HUES64 (cell line): ENCODE measurements around the gene ATG7.
"Not testable (repeated sequence)": the region's sequence is repeated elsewhere in the genome, so short reads cannot be mapped to it uniquely, and the experiment has no call there.

Experiments used
- H3K27ac ChIP-seq: 2 replicates; pipeline ENCODE4 v1.7.0; 2013; ENCODE audit warnings: low read depth, low read length, inconsistent platforms
- H3K27me3 ChIP-seq: 2 replicates; pipeline ENCODE4 v1.6.1; 2013; ENCODE audit warnings: mild to moderate bottlenecking, low read length; ENCODE audit not compliant: insufficient read depth
- H3K36me3 ChIP-seq: 2 replicates; pipeline ENCODE4 v1.6.1; 2013; ENCODE audit warnings: mild to moderate bottlenecking, low read length; ENCODE audit not compliant: insufficient read depth
- H3K4me1 ChIP-seq: 2 replicates; pipeline ENCODE4 v1.6.1; 2013; ENCODE audit warnings: mild to moderate bottlenecking, low read length, moderate library complexity; ENCODE audit not compliant: insufficient read depth
- H3K4me3 ChIP-seq: 2 replicates; pipeline ENCODE4 v1.5.1; 2013; ENCODE audit warnings: mild to moderate bottlenecking, low read length, moderate library complexity
- H3K9ac ChIP-seq: 2 replicates; pipeline ENCODE4 v1.6.1; 2013; ENCODE audit warnings: mild to moderate bottlenecking, low read depth, low read length
- H3K9me3 ChIP-seq: 2 replicates; pipeline ENCODE4 v1.6.1; 2013; ENCODE audit warnings: low read depth, low read length; ENCODE audit not compliant: insufficient read depth
- WGBS: fragments of 150-250, 120-280 bp; methylation state at CpG from one replicate; pipeline ENCODE4 v1.1.7; 2013; ENCODE audit warnings: missing lambda C conversion rate; 5-methylcytosine and 5-hydroxymethylcytosine counted together

The ATG7 gene

GRCh38 chr3:11434563-11435096, 162.4 kb downstream of the ATG7 start:
- Histone ChIP-seq H3K27ac (no peak overlapping the region), H3K9me3 (no peaks in the 10 kb centered on the region), H3K4me3 (no peak overlapping the region), H3K4me1 (no peaks in the 10 kb centered on the region), H3K9ac (no peak overlapping the region), H3K27me3 (no peaks in the 10 kb centered on the region), H3K36me3 (no peaks in the 10 kb centered on the region)
- 96% methylated on average over 5 of the region's 6 CpGs for WGBS

DNA sequence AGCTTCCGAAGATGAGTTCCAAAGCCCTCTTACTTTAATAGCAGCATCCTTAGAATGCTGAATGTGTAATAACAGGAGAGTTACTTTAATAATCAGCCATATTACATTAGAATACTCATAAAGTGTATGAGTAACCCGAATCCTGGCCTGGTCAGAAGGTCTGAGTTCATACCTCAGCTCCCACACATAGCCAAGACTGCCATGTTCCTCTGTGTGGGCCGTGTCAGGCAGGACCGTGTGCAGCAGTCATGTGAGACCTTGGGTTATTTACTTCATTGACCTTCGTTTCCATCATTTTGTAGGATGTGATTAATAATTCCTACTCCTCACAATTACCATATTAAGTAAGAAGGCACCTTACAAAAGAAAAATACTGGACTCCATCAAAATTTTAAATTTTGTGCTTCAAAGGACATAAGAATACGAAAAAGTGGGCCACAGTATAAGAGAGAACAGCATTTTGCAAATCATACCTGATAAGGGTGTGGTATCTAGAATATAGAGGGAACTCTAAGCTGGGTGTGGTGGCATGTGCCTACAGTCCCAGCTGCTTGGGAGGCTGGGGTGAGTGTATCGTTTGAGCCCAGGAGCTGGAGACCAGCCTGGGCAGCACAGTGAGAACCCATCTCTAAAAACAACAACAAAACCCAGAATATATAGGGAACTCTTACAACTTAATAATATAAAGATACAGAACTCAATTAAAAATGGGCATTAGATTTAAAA, 163.4 kb downstream of the ATG7 start:
- 96% methylated on average over 4 of the region's 7 CpGs for WGBS
- no peaks in the 10 kb centered on the region for H3K36me3 ChIP-seq
- H3K9me3 ChIP-seq, result no peaks in the 10 kb centered on the region
- H3K9ac ChIP-seq, result no peak overlapping the region
- H3K27ac ChIP-seq, result no peak overlapping the region
- H3K4me3 ChIP-seq, result no peak overlapping the region
- no peaks in the 10 kb centered on the region for H3K4me1 ChIP-seq
- no peaks in the 10 kb centered on the region for H3K27me3 ChIP-seq

DNA sequence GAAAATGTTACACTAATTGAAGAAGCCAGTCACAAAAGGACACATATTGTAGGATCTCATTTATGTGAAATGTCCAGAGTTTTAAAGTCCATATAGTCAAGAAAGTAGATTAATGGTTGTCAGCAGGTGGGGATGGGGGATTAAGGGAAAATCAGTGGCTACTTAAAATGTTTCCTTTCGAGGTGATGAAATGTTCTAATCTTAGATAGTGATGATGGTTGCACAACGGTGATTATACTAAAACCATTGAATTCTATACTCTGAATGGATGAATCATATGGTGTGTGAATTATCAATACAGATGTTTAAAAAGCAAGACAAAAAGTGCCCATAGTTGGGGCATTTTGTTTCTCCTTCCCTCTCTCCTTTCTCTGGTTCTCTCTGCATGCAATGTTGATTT, 164.6 kb downstream of the ATG7 start:
- Histone ChIP-seq H3K4me1 (no peaks in the 10 kb centered on the region), H3K27me3 (no peaks in the 10 kb centered on the region), H3K9me3 (no peaks in the 10 kb centered on the region), H3K27ac (no peak overlapping the region), H3K4me3 (no peak overlapping the region), H3K36me3 (no peaks in the 10 kb centered on the region), H3K9ac (no peak overlapping the region)
- WGBS, result 100% methylated on average over 1 of the region's 2 CpGs

DNA sequence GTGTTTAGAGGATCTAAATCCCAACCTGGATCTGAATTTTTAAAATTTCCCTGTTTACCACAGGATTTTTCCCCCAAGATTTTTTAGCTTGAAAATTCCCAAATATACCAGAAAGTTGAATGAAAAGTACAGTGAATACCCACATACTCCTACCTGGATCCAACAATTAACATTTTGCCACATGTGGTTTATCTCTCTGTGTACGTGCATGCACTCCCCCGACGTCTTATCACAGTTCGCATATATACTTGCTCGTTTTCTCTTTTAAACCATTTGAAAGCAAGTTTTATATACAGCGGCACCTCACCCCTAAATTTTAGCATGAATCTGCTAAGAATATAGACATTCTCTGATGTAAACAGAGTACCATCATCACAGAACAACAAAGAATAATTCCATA, 165.3 kb downstream of the ATG7 start:
- H3K9me3 ChIP-seq, result no peaks in the 10 kb centered on the region
- no peaks in the 10 kb centered on the region for H3K36me3 ChIP-seq
- H3K4me3 ChIP-seq, result no peak overlapping the region
- H3K4me1 ChIP-seq, result no peaks in the 10 kb centered on the region
- H3K27me3 ChIP-seq, result no peaks in the 10 kb centered on the region
- H3K27ac ChIP-seq, result no peak overlapping the region
- H3K9ac ChIP-seq, result no peak overlapping the region
- 97% methylated on average over 6 of the region's 6 CpGs for WGBS

GRCh38 chr3:11438646-11439045, 166.4 kb downstream of the ATG7 start:
- no peaks in the 10 kb centered on the region for H3K36me3 ChIP-seq
- 91% methylated on average over 2 of the region's 2 CpGs for WGBS
- H3K9me3 ChIP-seq, result no peaks in the 10 kb centered on the region
- no peak overlapping the region for H3K27ac ChIP-seq
- no peak overlapping the region for H3K9ac ChIP-seq
- H3K4me3 ChIP-seq, result no peak overlapping the region
- no peaks in the 10 kb centered on the region for H3K27me3 ChIP-seq
- no peaks in the 10 kb centered on the region for H3K4me1 ChIP-seq

GRCh38 chr3:11441346-11441745, 169.1 kb downstream of the ATG7 start:
- not testable (repeated sequence) for H3K9ac ChIP-seq, H3K27me3 ChIP-seq, H3K27ac ChIP-seq, H3K4me1 ChIP-seq, H3K36me3 ChIP-seq, H3K4me3 ChIP-seq, H3K9me3 ChIP-seq
- WGBS, result 91% methylated on average over 7 of the region's 7 CpGs

DNA sequence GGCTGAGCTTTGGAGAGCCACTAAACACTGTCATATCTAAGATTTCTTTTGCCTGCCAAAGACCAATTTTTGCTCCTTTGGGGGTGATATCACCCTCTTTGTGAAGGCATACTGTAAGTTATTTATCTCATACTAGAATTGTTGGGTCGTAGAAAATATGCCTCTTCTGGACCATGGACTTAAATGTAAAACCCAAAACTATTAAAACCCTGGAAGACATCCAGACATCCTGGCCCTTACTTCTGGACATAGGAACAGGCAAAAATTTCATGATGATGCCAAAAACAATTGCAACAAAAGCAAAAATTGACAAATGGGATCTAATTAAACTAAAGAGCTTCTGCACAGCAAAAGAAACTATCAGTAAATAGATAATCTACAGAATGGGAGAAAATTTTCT, 172.2 kb downstream of the ATG7 start:
- Histone ChIP-seq H3K9ac (no peak overlapping the region), H3K9me3 (no peaks in the 10 kb centered on the region), H3K27ac (no peak overlapping the region), H3K36me3 (no peaks in the 10 kb centered on the region), H3K4me1 (no peaks in the 10 kb centered on the region), H3K27me3 (no peaks in the 10 kb centered on the region), H3K4me3 (no peak overlapping the region)
- 92% methylated on average over 1 of the region's 1 CpG for WGBS

- H3K9ac ChIP-seq, H3K9me3 ChIP-seq, H3K27me3 ChIP-seq, H3K4me3 ChIP-seq, H3K36me3 ChIP-seq, H3K27ac ChIP-seq, H3K4me1 ChIP-seq: not testable (repeated sequence)
- 97% methylated on average over 2 of the region's 3 CpGs for WGBS
Observed at GRCh38 chr3:11445193-11445592, 173.0 kb downstream of the ATG7 start.

- Histone ChIP-seq H3K4me1 (no peaks in the 10 kb centered on the region), H3K9ac (no peak overlapping the region), H3K27ac (no peak overlapping the region), H3K9me3 (no peaks in the 10 kb centered on the region), H3K36me3 (no peaks in the 10 kb centered on the region), H3K27me3 (no peaks in the 10 kb centered on the region), H3K4me3 (no peak overlapping the region)
- 78% methylated on average over 1 of the region's 2 CpGs for WGBS
Observed at GRCh38 chr3:11445883-11446282, 173.7 kb downstream of the ATG7 start.

DNA sequence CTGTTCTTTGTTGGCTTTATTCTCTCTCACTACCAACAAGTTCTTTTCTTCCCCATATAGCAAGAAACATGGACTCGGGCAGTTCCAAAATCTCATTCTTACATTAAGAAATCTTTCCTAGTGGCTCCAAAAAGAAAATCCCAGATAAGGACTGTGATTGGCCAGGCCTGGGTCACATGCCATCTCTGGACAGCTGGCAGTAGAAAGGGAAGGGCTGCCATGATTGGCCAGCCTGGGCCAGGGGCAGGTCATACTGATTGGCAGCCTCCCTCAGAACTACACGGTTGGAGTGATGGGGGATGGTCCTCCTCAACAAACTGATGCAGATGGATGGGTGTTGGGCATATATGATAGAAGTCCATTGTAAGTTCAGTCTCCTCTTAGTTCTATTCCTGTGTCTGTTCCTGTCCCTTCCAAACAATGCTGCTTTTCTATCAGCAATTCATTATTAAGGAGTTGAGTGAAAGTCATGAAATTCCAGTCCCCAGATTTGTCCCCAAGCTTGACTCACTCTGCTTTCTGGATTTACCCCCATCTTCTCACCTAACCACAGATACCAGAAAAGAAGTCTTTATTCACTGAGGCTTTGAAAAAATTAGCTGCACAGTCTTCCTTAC, 175.5 kb downstream of the ATG7 start:
- H3K9me3 ChIP-seq, result no peaks in the 10 kb centered on the region
- no peak overlapping the region for H3K27ac ChIP-seq
- H3K27me3 ChIP-seq, result no peaks in the 10 kb centered on the region
- WGBS, result 20% methylated on average over 2 of the region's 2 CpGs
- H3K4me3 ChIP-seq, result no peak overlapping the region
- no peaks in the 10 kb centered on the region; the same call in 1 of the 2 replicates for H3K4me1 ChIP-seq
- H3K36me3 ChIP-seq, result no peaks in the 10 kb centered on the region
- H3K9ac ChIP-seq, result no peak overlapping the region

DNA sequence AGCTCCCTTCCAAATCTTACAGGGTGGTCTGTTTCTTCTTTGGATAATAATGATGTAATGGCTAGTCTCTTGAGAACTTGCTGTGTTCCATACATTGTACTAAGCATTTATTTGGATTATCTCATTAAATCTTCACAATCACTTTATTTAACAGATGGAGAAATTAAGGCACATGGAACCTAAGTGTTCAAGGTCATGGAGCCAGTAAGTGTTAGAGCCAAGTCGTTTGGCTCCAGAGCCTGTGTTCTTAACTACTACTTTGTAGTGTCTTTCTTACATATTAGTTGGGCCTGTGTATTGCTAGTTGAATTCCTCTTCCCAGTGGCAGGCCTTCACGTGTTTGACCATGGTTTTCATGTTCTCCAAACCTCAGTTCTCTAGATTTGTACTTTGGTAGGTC, 177.8 kb downstream of the ATG7 start:
- Histone ChIP-seq H3K27me3 (no peaks in the 10 kb centered on the region), H3K36me3 (no peaks in the 10 kb centered on the region), H3K27ac (no peak overlapping the region), H3K4me3 (no peak overlapping the region), H3K4me1 (peaks cover 11% of the 10 kb centered on the region; the same call in 1 of the 2 replicates), H3K9me3 (no peaks in the 10 kb centered on the region), H3K9ac (no peak overlapping the region)
- 95% methylated on average over 2 of the region's 2 CpGs for WGBS
